A673 (cell line): ENCODE measurements around the gene SEZ6L. TPM values are rescaled to one million over a fixed set of nuclear protein-coding genes. Genes with fewer than 3 reads are reported as not detected.
"Not testable (repeated sequence)": the region's sequence is repeated elsewhere in the genome, so short reads cannot be mapped to it uniquely, and the experiment has no call there.

Source experiments
- BruUV-seq: library from RNA; stranded (reverse); fragments of 400-500 nt; replicated peaks from 2 replicates; lab custom pipeline; 2021; lab: Mats Ljungman, UMichigan
- CTCF ChIA-PET: fragments of 300-600 bp; sonication (Branson Sonifier 250); formaldehyde crosslinking; loops from one replicate; lab custom pipeline; 2022; ENCODE audit warnings: antibody characterized with exemption; lab: Charles Lee
- POLR2A ChIA-PET: fragments of 300-600 bp; sonication (Branson Sonifier 250); formaldehyde crosslinking; loops from one replicate; lab custom pipeline; 2022; ENCODE audit warnings: antibody characterized with exemption; ENCODE audit not compliant: low non-redundant PET; lab: Charles Lee
- DNase-seq: peaks from one replicate; pipeline ENCODE4 v3.0.0-alpha.2; 2015; ENCODE audit warnings: low spot score
- H3K27ac ChIP-seq: fragments of 200-600 bp; sonication (generic); 2 replicates; pipeline ENCODE4 v1.5.1; 2016; ENCODE audit warnings: mixed run types, low read depth, mild to moderate bottlenecking, mixed read lengths, antibody characterized with exemption, low read length; ENCODE audit not compliant: poor library complexity, severe bottlenecking
- H3K27me3 ChIP-seq: fragments of 200-600 bp; sonication (generic); replicated peaks from 2 replicates; pipeline ENCODE4 v1.6.1; 2017; ENCODE audit warnings: mixed run types, low read depth, mild to moderate bottlenecking, mixed read lengths, antibody characterized with exemption, low read length; ENCODE audit not compliant: insufficient read depth, poor library complexity
- H3K36me3 ChIP-seq: fragments of 200-600 bp; sonication (generic); 2 replicates; pipeline ENCODE4 v1.6.1; 2016; ENCODE audit warnings: mixed run types, mild to moderate bottlenecking, mixed read lengths, antibody characterized with exemption, low read length; ENCODE audit not compliant: insufficient read depth, poor library complexity, severe bottlenecking
- H3K4me1 ChIP-seq: fragments of 200-600 bp; sonication (generic); 2 replicates; pipeline ENCODE4 v1.6.1; 2017; ENCODE audit warnings: mixed run types, mild to moderate bottlenecking, mixed read lengths, antibody characterized with exemption, low read length; ENCODE audit not compliant: insufficient read depth, poor library complexity, severe bottlenecking
- H3K4me3 ChIP-seq: fragments of 200-600 bp; sonication (generic); 2 replicates; pipeline ENCODE4 v1.5.1; 2016; ENCODE audit warnings: low read depth, mixed run types, mild to moderate bottlenecking, mixed read lengths, low read length; ENCODE audit not compliant: poor library complexity, severe bottlenecking
- H3K9me3 ChIP-seq: fragments of 200-600 bp; sonication (generic); 2 replicates; pipeline ENCODE4 v1.6.1; 2016; ENCODE audit warnings: mixed run types, low read depth, mild to moderate bottlenecking, mixed read lengths, antibody characterized with exemption, low read length; ENCODE audit not compliant: poor library complexity, severe bottlenecking
- EZH2 ChIP-seq: fragments of 200-600 bp; sonication (generic); IDR thresholded peaks from 2 replicates; pipeline ENCODE4 v1.6.1; 2017; ENCODE audit warnings: borderline replicate concordance, low read depth, mild to moderate bottlenecking, mixed read lengths, antibody characterized with exemption, low read length; ENCODE audit not compliant: poor library complexity, severe bottlenecking
- intact Hi-C: fragments of 100-400 bp; cut with micrococcal nuclease; formaldehyde crosslinking; loops from one replicate; pipeline ENCODE4 v1.10.0; 2022; ENCODE audit not compliant: unreplicated experiment
- total RNA-seq: library from RNA; stranded (reverse); gene quantifications from 2 replicates; pipeline ENCODE4 v1.2.3, GENCODE V29; 2021
- TF ChIP-seq, protein P1 (sequence below): fragments of 300-800, 200-600 bp; sonication (generic); conservative IDR thresholded peaks from 2 replicates; pipeline ENCODE4 v1.5.1; 2017; ENCODE audit warnings: low read depth, mild to moderate bottlenecking, antibody characterized with exemption, low read length, moderate library complexity, mixed read lengths

The SEZ6L gene
- total RNA-seq, 1 experiment from 2014 or later = 6.3 TPM

- intact Hi-C loops = no loop called here
- POLR2A ChIA-PET = interaction anchor here (0.8 kb wide), 1 partner anchor 1461 kb away, joined by 8 read pairs; no protein-coding TSS in a partner anchor
- H3K9me3 ChIP-seq = no peaks in the 10 kb centered on the region
- peak; percentile 28 for DNase-seq
- H3K4me1 ChIP-seq = no peaks in the 10 kb centered on the region
- CTCF ChIA-PET = interaction anchor here (0.5 kb wide), 1 partner anchor 41 kb away, joined by 9 read pairs; no protein-coding TSS in a partner anchor
- BruUV-seq = no TSS peak
- H3K27me3 ChIP-seq = peaks cover 3% of the 10 kb centered on the region
- no peak overlapping the region for H3K27ac ChIP-seq
- H3K36me3 ChIP-seq = no peaks in the 10 kb centered on the region
- TF ChIP-seq EZH2 = no peak
- TF ChIP-seq, protein P1, sequence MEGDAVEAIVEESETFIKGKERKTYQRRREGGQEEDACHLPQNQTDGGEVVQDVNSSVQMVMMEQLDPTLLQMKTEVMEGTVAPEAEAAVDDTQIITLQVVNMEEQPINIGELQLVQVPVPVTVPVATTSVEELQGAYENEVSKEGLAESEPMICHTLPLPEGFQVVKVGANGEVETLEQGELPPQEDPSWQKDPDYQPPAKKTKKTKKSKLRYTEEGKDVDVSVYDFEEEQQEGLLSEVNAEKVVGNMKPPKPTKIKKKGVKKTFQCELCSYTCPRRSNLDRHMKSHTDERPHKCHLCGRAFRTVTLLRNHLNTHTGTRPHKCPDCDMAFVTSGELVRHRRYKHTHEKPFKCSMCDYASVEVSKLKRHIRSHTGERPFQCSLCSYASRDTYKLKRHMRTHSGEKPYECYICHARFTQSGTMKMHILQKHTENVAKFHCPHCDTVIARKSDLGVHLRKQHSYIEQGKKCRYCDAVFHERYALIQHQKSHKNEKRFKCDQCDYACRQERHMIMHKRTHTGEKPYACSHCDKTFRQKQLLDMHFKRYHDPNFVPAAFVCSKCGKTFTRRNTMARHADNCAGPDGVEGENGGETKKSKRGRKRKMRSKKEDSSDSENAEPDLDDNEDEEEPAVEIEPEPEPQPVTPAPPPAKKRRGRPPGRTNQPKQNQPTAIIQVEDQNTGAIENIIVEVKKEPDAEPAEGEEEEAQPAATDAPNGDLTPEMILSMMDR = no peak
- H3K4me3 ChIP-seq = no peak overlapping the region
These were observed 235.7 kb downstream of the SEZ6L start for GRCh38 chr22:26404851-26405421.

DNA sequence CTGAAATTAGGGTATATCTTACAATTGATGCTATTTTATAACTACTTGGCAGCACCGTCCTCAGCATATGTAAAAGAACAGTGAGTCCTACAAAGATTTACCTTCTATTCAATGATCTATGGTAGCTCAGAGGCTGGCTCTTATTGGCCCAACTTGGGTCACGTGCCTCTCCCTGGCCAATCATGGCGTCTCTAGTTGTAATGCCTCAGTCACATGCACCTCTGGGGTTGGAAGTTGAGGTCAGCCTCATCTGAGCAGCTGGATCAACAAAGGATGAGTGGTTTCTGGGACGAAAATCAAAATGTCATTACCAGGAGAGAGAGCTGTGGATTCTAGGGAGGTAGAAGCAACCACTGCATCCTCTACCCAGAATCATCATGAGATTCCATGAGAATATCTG, 236.9 kb downstream of the SEZ6L start:
- Histone ChIP-seq H3K4me1 (no peaks in the 10 kb centered on the region), H3K27me3 (peaks cover 15% of the 10 kb centered on the region), H3K27ac (no peak overlapping the region), H3K9me3 (no peaks in the 10 kb centered on the region), H3K36me3 (no peaks in the 10 kb centered on the region), H3K4me3 (no peak overlapping the region)
- ChIA-PET POLR2A (no interaction called here), CTCF (no interaction called here)
- DNase-seq = no peak
- TF ChIP-seq, protein P1 = no peak
- TF ChIP-seq EZH2 = no peak
- intact Hi-C loops = no loop called here
- BruUV-seq = no TSS peak

GRCh38 chr22:26408562-26409220, 239.4 kb downstream of the SEZ6L start:
- H3K27me3 ChIP-seq = peaks cover 34% of the 10 kb centered on the region
- POLR2A ChIA-PET, H3K4me1 ChIP-seq, CTCF ChIA-PET, H3K36me3 ChIP-seq, intact Hi-C loops, H3K27ac ChIP-seq, DNase-seq, BruUV-seq, H3K4me3 ChIP-seq, H3K9me3 ChIP-seq: not testable (repeated sequence)
